Rectal smooth muscle tissue (tissue), 1 donor: ENCODE measurements around the gene IFI30.

Experiments
- H3K27ac ChIP-seq: one replicate; pipeline ENCODE4 v1.7.0; 2013; ENCODE audit warnings: low read depth, low read length, inconsistent platforms
- H3K27me3 ChIP-seq: one replicate; pipeline ENCODE4 v1.7.0; 2013; ENCODE audit warnings: low read length; ENCODE audit not compliant: control insufficient read depth, insufficient read depth
- H3K36me3 ChIP-seq: one replicate; pipeline ENCODE4 v1.7.0; 2013; ENCODE audit warnings: low read length; ENCODE audit not compliant: control insufficient read depth, insufficient read depth
- H3K4me1 ChIP-seq: one replicate; pipeline ENCODE4 v1.7.0; 2013; ENCODE audit warnings: low read length; ENCODE audit not compliant: control insufficient read depth, insufficient read depth
- H3K4me3 ChIP-seq: one replicate; pipeline ENCODE4 v1.7.0; 2013; ENCODE audit warnings: low read length
- H3K9ac ChIP-seq: one replicate; pipeline ENCODE4 v1.7.0; 2013; ENCODE audit warnings: low read length

Gene IFI30

DNA sequence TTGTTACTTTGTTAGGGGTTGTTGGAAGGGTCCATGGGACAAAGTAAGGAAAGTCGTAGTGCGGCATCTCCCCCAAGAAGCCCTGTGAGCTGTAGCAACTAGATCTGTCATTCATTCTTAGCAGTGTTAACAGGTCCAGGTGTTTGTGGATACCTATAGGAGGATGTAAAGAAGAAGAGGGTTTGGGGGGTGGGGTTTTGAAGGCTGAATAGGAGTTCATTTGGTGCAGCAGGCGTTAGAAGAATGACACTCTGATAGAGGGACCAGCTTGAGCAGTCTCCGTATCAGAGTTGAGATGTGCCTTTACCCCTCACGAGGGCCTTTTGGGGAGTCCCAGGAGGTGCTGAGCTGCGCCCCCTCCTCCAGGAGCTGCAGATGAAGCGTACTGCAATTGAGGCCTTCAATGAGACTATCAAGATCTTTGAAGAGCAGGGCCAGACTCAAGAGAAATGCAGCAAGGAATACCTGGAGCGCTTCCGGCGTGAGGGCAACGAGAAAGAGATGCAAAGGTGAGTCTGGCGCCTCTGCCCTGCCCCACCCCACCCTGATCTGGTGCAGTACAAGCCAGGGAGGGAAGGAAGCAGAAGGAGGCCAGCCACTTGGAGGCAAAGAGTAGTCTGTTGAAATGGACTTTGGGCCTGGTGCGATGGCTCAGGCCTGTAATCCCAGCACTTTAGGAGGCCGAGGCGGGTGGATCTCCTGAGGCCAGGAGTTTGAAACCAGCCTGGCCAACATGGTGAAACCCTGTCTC lies 7.6 kb upstream of the IFI30 start:
- no peaks in the 10 kb centered on the region for H3K27me3 ChIP-seq
- H3K36me3 ChIP-seq = peaks cover 36% of the 10 kb centered on the region
- peaks cover 2% of the 10 kb centered on the region for H3K4me1 ChIP-seq
- no peak overlapping the region for H3K9ac ChIP-seq
- H3K27ac ChIP-seq = no peak overlapping the region
- no peak overlapping the region for H3K4me3 ChIP-seq

DNA sequence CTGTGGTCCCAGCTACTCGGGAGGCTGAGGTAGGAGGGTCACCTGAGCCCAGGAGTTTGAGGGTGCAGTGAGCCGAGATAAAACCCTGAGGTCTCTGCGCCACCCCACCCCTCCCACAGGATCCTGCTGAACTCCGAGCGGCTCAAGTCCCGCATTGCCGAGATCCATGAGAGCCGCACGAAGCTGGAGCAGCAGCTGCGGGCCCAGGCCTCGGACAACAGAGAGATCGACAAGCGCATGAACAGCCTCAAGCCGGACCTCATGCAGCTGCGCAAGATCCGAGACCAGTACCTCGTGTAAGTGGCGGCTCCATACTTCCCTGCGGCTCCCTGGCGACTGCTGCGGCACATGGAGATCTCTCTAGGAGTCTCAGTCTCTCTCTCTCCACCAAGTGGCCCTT lies 6.6 kb upstream of the IFI30 start:
- H3K27ac ChIP-seq = no peak overlapping the region
- H3K27me3 ChIP-seq = no peaks in the 10 kb centered on the region
- no peak overlapping the region for H3K4me3 ChIP-seq
- no peaks in the 10 kb centered on the region for H3K4me1 ChIP-seq
- no peak overlapping the region for H3K9ac ChIP-seq
- peaks cover 32% of the 10 kb centered on the region for H3K36me3 ChIP-seq

DNA sequence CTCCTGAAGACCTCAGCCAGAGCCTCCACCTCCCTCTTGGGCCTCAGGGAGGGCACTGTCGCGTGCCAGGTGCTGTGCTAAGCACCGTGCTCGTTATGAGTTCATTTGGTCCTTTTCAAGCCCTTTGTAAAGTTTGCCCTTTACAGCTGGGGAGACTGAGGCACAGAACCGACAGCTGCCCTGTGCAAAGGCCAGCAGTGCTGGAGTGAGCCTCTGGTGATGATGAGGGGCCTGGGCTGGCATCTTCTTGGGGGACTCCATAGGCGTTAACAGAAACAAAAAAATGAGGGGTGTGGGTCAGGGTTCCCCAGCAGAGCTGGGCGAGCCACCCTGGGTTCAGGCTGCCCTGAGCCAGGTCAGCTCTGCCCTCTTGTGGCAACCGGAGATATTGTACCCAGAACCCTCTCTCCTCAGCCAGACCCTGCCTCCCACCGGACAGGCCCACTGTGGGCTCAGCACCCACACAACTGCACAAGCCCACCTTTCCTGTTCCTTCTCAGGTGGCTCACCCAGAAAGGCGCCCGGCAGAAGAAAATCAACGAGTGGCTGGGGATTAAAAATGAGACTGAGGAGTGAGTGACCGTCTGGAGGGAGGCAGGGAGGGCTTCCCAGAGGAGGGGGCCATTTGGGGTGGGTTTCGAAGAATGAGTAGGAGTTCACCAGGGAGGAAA lies 5.5 kb upstream of the IFI30 start:
- H3K27me3 ChIP-seq = no peaks in the 10 kb centered on the region
- H3K36me3 ChIP-seq = peaks cover 23% of the 10 kb centered on the region
- no peak overlapping the region for H3K4me3 ChIP-seq
- H3K4me1 ChIP-seq = no peaks in the 10 kb centered on the region
- H3K9ac ChIP-seq = no peak overlapping the region
- H3K27ac ChIP-seq = no peak overlapping the region

GRCh38 chr19:18168673-18169381 lies 4.8 kb upstream of the IFI30 start:
- no peak overlapping the region for H3K27ac ChIP-seq
- no peak overlapping the region for H3K9ac ChIP-seq
- peaks cover 20% of the 10 kb centered on the region for H3K36me3 ChIP-seq
- no peaks in the 10 kb centered on the region for H3K27me3 ChIP-seq
- peaks cover 3% of the 10 kb centered on the region for H3K4me1 ChIP-seq
- no peak overlapping the region for H3K4me3 ChIP-seq

- peak overlapping the region; percentile 11 for H3K27ac ChIP-seq
- H3K36me3 ChIP-seq = peaks cover 14% of the 10 kb centered on the region
- H3K9ac ChIP-seq = no peak overlapping the region
- no peaks in the 10 kb centered on the region for H3K27me3 ChIP-seq
- peaks cover 3% of the 10 kb centered on the region for H3K4me1 ChIP-seq
- no peak overlapping the region for H3K4me3 ChIP-seq
These were observed 2.8 kb upstream of the IFI30 start for GRCh38 chr19:18170714-18171255.

- H3K4me3 ChIP-seq = no peak overlapping the region
These were observed 1.8 kb upstream of the IFI30 start for GRCh38 chr19:18171605-18172327.

DNA sequence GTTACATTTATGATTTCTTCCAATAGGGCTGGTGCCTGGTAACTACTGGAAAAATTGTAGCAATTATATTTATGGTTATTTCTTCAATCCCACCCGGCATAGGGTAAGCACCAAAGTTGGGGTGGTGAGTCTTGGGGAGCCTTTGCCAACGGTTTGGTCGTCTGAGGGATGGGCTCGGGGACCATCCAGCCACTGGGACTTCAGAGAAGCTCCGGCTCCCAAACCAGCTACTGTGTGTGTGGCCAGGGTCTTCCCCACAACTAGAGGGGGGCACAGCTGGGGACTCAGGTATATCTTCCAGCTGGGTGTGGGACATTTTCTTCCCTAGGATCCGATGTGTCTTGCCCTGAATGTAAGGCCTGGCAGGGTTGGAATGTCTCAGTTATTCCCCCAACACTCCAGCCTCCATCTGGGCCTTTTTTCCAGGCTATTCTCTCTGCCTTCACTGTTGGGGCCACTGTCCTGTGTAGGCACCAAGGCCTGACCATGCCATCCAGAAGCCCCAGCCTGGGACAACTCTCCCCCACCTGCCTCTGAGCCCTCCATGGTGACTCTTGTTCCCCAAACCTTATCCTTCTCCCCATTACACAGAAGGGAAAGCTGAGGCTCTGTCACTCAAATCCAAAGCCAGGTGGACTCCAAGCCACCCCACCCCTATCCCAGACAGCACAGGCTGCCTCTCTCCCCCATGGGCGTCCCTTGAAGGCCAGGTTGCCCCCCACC lies 1.1 kb upstream of the IFI30 start:
- H3K36me3 ChIP-seq = peaks cover 5% of the 10 kb centered on the region
- H3K9ac ChIP-seq = no peak overlapping the region
- no peak overlapping the region for H3K27ac ChIP-seq
- no peaks in the 10 kb centered on the region for H3K27me3 ChIP-seq
- no peak overlapping the region for H3K4me3 ChIP-seq
- H3K4me1 ChIP-seq = peaks cover 3% of the 10 kb centered on the region

More at GRCh38 chr19:18171605-18172327, 1.8 kb upstream of the IFI30 start:
- Histone ChIP-seq H3K36me3 (peaks cover 7% of the 10 kb centered on the region), H3K9ac (no peak overlapping the region), H3K27me3 (no peaks in the 10 kb centered on the region), H3K4me1 (peaks cover 3% of the 10 kb centered on the region), H3K27ac (no peak overlapping the region)

DNA sequence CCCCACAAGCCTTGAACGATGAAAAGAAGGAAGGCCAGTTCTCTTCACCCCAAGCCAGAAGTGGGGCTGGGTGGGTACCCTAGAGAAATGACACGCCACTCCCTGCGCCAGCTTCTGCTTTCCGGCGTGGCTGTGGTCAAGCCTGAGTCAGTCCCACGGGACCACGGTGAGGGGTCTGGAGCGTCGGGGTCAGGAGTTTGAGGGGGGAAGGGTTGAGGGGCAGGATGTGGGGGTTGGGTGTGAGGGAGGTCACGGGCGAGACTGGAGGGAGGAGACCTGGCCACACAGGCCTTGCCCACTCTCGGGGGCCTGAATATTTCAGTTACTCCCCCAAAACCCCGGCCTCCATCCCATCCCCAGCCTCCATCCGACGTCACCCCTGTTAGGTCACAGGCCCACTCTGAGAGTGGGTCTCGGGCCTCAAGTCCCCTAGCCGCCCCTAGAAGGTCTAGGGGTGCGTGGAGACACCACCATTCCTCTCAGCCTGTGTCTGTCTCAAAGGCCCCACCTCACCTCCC lies 500 bp upstream of the IFI30 start:
- Histone ChIP-seq H3K9ac (peak overlapping the region; percentile 39), H3K4me1 (peaks cover 3% of the 10 kb centered on the region), H3K36me3 (peaks cover 5% of the 10 kb centered on the region), H3K27me3 (no peaks in the 10 kb centered on the region), H3K27ac (no peak overlapping the region), H3K4me3 (peak overlapping the region; percentile 82)

DNA sequence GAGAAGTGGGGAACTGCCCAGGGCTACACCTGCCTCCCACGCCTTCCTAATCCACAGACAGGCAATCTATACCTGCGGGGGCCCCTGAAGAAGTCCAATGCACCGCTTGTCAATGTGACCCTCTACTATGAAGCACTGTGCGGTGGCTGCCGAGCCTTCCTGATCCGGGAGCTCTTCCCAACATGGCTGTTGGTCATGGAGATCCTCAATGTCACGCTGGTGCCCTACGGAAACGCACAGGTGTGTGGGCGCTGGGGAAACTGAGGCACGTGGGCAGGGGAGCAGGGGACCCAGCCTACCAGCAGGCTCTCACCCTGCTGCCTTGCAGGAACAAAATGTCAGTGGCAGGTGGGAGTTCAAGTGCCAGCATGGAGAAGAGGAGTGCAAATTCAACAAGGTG lies 1.4 kb downstream of the IFI30 start:
- Histone ChIP-seq H3K9ac (no peak overlapping the region), H3K4me3 (peak overlapping the region; percentile 32), H3K36me3 (no peaks in the 10 kb centered on the region), H3K27me3 (no peaks in the 10 kb centered on the region), H3K27ac (no peak overlapping the region), H3K4me1 (peaks cover 3% of the 10 kb centered on the region)

DNA sequence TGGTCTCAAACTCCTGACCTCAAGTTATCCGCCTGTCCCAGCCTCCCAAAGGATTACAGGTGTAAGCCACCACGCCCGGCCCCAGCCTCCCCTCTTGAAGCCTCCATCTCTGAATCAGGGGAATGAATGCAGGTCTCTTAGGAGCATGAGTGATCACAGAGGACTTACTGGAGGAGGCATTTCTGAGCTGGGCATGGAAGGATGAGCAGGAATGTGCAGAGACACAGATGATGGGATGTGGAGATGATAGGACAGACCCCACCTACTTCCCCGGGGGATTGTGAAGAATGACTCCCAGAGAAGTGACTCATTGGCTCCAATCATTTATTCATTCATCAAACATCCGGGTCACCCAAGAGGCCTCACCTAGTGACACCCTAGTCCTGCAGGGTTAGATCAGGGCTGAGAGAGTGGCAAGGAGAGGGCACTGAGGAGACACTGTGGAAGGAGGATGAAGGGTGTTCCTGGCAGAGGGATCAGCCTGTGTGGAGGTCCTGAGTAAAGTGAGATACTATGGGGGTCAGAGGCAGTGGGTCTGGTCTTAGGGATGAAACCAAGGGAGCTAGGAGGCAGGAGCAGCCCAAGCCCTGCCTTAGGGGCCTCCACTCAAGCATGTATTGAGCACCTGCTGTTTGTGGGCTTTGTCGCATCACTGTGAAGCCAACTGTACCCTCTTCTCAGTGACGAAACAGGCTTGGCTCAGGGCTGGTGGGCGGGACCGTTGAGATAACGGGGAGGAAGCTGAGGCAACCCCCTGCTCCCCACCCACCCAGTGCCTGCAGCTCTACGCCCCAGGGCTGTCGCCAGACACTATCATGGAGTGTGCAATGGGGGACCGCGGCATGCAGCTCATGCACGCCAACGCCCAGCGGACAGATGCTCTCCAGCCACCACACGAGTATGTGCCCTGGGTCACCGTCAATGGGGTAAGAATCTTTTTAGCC lies 3.0 kb downstream of the IFI30 start:
- peaks cover 3% of the 10 kb centered on the region for H3K4me1 ChIP-seq
- H3K4me3 ChIP-seq = no peak overlapping the region

GRCh38 chr19:18179957-18180356 lies 6.3 kb downstream of the IFI30 start:
- H3K4me3 ChIP-seq = no peak overlapping the region
- no peaks in the 10 kb centered on the region for H3K36me3 ChIP-seq
- H3K9ac ChIP-seq = no peak overlapping the region
- H3K27ac ChIP-seq = no peak overlapping the region
- H3K4me1 ChIP-seq = no peaks in the 10 kb centered on the region
- no peaks in the 10 kb centered on the region for H3K27me3 ChIP-seq

More for the DNA sequence above, 3.0 kb downstream of the IFI30 start:
- Histone ChIP-seq H3K27me3 (no peaks in the 10 kb centered on the region), H3K27ac (no peak overlapping the region), H3K9ac (no peak overlapping the region), H3K36me3 (no peaks in the 10 kb centered on the region)
